ENCODE results near the gene FGFRL1.

FGFRL1 gene

GRCh38 chr4:965048-965765 is 46.2 kb upstream of the FGFRL1 start:
- Histone ChIP-seq H3K9me3 (ENCODE audit: severe bottlenecking) (no peaks in the 10 kb centered on the region), H3K4me3 (ENCODE audit: low read depth, low read length) (no peak overlapping the region), H3K36me3 (peaks cover 9% of the 10 kb centered on the region; the same call in 1 of the 2 replicates), H3K27me3 (ENCODE audit: insufficient read depth, low read depth, severe bottlenecking) (no peaks in the 10 kb centered on the region), H3K27ac (no peak overlapping the region)
- no peak for TF ChIP-seq CTCF (IDR thresholded peaks at IDR 0.05; ENCODE audit: low read depth, low read length)
- DNase-seq: no peak

GRCh38 chr4:965766-966134 is 45.7 kb upstream of the FGFRL1 start:
- Histone ChIP-seq H3K9me3 (ENCODE audit: severe bottlenecking) (no peaks in the 10 kb centered on the region), H3K36me3 (peaks cover 9% of the 10 kb centered on the region; the same call in 1 of the 2 replicates), H3K27me3 (ENCODE audit: insufficient read depth, low read depth, severe bottlenecking) (no peaks in the 10 kb centered on the region), H3K27ac (no peak overlapping the region), H3K4me3 (ENCODE audit: low read depth, low read length) (no peak overlapping the region)
- TF ChIP-seq CTCF (IDR thresholded peaks at IDR 0.05; ENCODE audit: low read depth, low read length): no peak
- DNase-seq: no peak

GRCh38 chr4:966266-967112 is 44.9 kb upstream of the FGFRL1 start:
- no peaks in the 10 kb centered on the region for H3K9me3 ChIP-seq (ENCODE audit: severe bottlenecking)
- no peak for TF ChIP-seq CTCF (IDR thresholded peaks at IDR 0.05; ENCODE audit: low read depth, low read length)
- no peak overlapping the region for H3K27ac ChIP-seq
- no peaks in the 10 kb centered on the region for H3K27me3 ChIP-seq (ENCODE audit: insufficient read depth, low read depth, severe bottlenecking)
- H3K36me3 ChIP-seq: peaks cover 7% of the 10 kb centered on the region; the same call in 1 of the 2 replicates
- no peak for DNase-seq
- H3K4me3 ChIP-seq (ENCODE audit: low read depth, low read length): no peak overlapping the region

GRCh38 chr4:967113-968104 is 44.0 kb upstream of the FGFRL1 start:
- Histone ChIP-seq H3K27ac (no peak overlapping the region), H3K9me3 (ENCODE audit: severe bottlenecking) (no peaks in the 10 kb centered on the region), H3K4me3 (ENCODE audit: low read depth, low read length) (no peak overlapping the region), H3K36me3 (no peaks in the 10 kb centered on the region; the same call in 1 of the 2 replicates), H3K27me3 (ENCODE audit: insufficient read depth, low read depth, severe bottlenecking) (no peaks in the 10 kb centered on the region)
- DNase-seq: no peak
- TF ChIP-seq CTCF (IDR thresholded peaks at IDR 0.05; ENCODE audit: low read depth, low read length): no peak

GRCh38 chr4:968221-968620 is 43.2 kb upstream of the FGFRL1 start:
- TF ChIP-seq CTCF (IDR thresholded peaks at IDR 0.05; ENCODE audit: low read depth, low read length): no peak
- DNase-seq: no peak
- no peaks in the 10 kb centered on the region; the same call in 1 of the 2 replicates for H3K36me3 ChIP-seq

More at GRCh38 chr4:968221-968620, 43.2 kb upstream of the FGFRL1 start:
- H3K9me3 ChIP-seq (ENCODE audit: severe bottlenecking): no peaks in the 10 kb centered on the region
- H3K27me3 ChIP-seq (ENCODE audit: insufficient read depth, low read depth, severe bottlenecking): no peaks in the 10 kb centered on the region
- no peak overlapping the region for H3K27ac ChIP-seq
- no peak overlapping the region for H3K4me3 ChIP-seq (ENCODE audit: low read depth, low read length)
